OCI-LY3 (cell line): Measurements from ENCODE around the gene LGALS7B.

Experiments
- CTCF ChIP-seq: fragments of 200-600, 300-600 bp; sonication (generic); IDR thresholded peaks from 2 replicates; pipeline ENCODE4 v1.5.1; 2014; ENCODE audit warnings: antibody characterized with exemption, low read length, low read depth
- EZH2phosphoT487 ChIP-seq: fragments of 200-600 bp; shearing (Covaris generic); IDR thresholded peaks from 2 replicates; pipeline ENCODE4 v1.6.1; 2018; ENCODE audit warnings: antibody characterized with exemption, mixed run types, low read depth

DNA sequence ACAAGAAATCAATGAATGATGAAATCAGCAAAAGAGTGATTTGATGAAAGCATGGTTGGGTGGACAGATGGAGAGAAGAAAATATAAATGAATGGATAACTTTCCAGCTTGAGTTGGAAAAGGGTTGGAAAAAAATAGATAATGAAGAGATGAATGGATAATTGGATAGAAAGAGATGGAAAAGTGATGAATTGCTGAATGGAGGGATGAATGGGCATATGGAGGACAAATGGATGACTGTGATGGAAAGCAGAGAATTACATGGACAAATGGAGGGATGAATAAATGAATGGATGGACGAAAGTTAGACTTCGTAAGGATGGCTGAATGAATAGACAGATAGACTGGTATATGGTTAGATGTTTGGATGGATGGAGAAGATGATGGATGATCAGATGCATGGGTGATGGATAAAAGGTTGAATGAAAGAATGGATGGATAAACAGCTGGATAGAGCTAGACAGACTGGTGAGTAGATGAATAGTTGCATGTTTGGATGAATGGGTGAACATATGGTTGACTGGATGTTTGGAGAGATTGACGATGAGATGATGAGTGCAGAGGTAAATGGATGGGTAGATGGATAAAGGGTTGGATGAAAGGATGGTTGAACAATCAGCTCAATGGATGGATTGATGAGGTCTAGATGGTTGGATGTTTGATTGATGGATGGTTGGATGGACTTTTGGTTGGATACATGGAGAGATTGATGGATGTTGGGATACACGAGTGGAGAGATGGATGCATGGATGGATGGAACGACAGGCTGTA is 11.8 kb downstream of the LGALS7B start:
- TF ChIP-seq CTCF: no peak
- TF ChIP-seq EZH2phosphoT487: no peak
